ENCODE results near the gene SIGLEC10.
"Not testable (repeated sequence)": the region's sequence is repeated elsewhere in the genome, so short reads cannot be mapped to it uniquely, and the experiment has no call there.

The SIGLEC10 gene

GRCh38 chr19:51417107-51417809 is at the start of gene SIGLEC10:
Gene SIGLEC10, minus strand, starts transcription at chr19:51417642. Its CDS starts 61 bp downstream, at chr19:51417581.
- DNase-seq: no peak

- no peak for DNase-seq
These were observed 49.3 kb upstream of the SIGLEC10 start for GRCh38 chr19:51466723-51467122.

DNA sequence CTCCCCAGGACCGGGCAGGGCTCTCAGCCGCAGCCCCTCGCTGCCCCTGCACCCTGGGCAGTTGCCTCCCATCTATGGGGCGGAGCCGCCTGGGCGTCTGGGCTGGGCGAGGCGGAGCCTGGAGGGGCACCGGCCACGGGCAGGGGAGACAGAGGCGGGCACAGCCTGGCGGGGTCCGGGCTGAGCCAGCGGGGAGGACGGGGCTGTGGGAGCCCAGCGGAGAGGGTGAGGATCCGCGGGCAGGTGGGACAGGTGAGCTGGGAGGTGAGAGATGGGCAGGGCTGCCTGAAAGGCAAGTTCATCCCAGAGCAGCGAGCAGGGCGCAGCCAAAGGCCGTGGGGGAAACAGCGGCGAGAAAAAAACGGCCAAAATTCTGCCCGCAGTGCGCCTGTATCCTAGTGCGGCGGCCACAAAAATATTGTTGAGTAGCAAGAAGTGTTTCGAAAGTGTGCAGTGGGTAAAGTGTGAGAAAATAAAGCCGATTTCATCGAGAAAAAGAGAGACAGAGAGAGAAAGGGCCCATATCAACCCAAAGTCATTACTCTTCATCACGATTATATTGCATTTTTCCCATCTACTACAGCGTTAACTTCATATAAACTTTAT is 46.6 kb upstream of the SIGLEC10 start:
- DNase-seq: not testable (repeated sequence)

DNA sequence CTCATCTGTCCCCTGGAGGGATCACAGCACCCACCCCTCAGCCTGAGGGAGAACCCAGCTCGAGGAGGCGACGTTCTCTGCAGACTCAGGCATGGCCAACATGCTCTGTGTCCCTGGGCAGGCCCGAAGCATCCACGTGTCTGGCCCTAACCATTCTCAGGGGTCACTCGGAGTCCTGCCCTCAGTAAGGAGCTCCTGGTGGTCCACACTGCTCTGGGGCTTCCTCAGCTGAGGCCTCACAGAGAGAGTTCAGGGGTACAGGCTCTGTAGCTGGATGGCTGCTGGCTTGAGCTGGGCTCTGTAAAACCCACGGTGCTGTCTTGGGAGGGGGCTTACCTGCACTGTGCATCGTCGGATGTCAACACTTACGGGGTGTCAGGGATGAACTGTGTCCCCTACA is 45.2 kb upstream of the SIGLEC10 start:
- DNase-seq: no peak

GRCh38 chr19:51462276-51462675 is 44.8 kb upstream of the SIGLEC10 start:
- DNase-seq: no peak

- DNase-seq: no peak
These were observed 44.3 kb upstream of the SIGLEC10 start for GRCh38 chr19:51461723-51462161.

DNA sequence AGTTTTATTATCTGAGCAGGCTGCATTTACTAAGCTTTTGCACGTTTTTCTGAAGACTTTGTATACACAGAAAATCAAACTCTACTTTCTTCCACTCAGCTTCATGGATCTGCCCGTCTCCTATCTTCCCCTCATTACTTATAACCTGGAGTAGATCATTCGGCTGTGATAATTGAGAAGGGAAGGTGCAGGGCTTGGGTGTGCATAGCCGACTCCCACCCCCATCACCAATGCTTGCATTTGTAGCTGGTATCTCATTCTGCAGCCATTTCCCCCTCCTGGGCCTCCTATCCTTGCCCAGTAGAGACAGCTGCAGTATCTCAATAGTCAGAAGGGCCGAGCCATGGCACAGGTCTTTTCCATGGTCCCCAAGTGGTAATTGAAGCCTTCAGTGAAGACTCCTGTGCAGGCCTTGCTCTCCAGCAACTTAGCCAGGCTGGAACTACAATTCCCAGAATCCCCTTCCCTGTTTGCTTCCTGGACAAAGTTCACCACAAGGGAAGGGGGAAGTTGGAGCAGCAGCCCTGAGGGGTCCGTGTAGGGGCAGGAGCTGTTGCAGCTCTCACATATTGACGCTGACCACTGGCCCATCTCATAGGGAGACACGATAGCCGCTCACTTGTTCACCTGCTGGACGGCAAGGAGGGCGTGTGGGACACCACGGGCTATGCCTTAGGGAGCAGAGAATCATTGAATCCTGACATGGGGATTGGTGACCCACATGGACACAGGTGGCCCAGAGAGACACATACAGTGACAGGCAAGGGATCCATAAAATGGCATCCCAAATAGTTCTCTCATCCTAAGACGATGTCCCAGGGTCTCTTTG is 42.9 kb upstream of the SIGLEC10 start:
- no peak for DNase-seq

GRCh38 chr19:51458899-51459505 is 41.6 kb upstream of the SIGLEC10 start:
- no peak for DNase-seq

DNA sequence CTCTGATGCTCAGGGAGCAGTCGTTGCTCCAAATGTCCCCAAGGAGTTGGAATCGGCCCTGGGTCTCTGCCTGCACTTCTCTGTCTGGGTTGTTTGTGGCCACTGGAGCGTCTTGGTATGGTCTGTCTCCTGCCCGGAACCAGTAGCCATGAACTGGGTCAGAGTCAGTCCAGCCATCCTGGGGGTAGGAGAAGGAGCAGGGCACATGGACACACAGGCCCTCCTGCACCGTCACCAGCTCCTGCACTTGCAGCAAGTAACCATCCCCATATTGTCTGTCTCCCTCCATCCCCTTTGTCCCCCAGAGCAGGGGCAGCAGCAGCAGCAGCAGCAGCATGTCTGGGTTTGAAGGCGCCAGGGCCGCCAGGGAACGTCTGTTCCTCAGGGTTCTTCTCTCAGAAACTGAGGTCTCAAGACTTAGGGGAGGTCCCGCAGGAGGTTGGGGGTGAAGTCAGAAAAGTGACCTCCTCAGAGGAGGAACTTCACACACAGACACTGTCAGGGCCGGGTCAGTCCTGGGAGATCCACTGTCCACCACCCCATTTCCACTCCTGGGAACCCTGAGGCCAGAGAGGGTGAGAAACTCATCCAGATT is 40.7 kb upstream of the SIGLEC10 start, which contains the start of gene SIGLEC8:
SIGLEC8 (minus strand) TSS at position 404 of the 595 bp plus-strand sequence; CDS start at position 337, 67 bp downstream.
- no peak for DNase-seq

DNA sequence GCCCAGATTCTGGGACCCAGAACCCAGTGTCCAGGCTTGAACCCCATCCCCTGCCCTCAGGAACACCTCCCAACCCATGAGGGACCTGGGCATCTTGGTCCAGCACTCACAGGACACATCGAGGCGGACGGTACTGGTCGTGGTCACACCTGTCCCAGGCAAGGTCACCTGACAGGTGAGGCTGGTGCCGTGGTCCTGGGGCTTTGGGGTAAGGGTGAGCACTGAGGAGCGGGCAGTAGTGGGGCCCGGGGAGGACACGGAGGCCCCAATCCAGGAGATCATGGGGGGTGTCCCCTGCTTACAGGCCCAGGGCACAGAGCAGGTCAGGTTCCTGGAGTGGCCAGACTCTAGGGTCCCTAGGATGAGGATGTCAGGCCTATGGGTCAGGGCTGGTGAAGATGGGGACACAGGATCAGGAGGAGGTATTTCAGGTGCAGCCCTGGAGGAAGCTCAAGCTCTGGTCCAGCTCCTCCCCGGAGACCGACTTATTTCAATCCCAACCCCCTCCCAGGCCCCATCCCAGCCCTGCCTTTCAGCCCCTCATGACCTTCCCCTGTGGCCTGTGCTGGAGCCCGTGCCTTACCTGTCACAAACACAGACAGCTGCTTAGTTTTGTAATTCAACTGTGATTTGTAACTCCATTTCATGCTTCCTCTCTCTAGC is 40.0 kb upstream of the SIGLEC10 start:
- DNase-seq: no peak

GRCh38 chr19:51456541-51457290 is 39.3 kb upstream of the SIGLEC10 start:
- no peak for DNase-seq

- no peak for DNase-seq
These were observed 33.4 kb upstream of the SIGLEC10 start for GRCh38 chr19:51450730-51451307.

DNA sequence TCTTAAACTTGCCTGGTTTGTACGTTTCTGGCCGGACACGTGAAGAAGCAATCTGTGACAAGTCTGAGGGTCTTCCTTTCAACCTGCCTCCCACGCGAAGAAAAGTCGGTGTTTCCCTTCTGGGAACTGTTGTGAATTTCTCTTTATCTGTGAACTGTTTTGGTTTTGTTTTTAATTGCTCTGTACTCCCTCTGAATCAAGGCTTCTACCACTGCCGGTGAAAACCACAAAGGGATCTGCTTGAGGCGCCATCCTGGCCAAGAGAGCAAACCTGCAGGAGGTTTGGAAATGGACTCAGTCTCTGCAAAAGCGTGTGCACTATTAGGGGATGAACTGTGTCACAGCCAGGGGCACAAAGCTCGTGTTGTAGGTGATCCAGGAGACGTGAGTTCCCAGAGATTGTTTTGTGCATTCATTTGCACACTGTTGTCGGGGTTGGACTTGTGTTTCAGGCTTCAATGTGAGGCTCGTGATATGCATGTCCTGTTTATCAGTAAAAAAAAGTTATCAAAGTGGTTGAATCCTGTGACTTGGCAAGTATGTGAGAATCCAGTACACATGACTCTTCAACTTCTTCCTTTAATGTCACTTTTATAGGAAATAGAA is 31.1 kb upstream of the SIGLEC10 start:
- no peak for DNase-seq

DNA sequence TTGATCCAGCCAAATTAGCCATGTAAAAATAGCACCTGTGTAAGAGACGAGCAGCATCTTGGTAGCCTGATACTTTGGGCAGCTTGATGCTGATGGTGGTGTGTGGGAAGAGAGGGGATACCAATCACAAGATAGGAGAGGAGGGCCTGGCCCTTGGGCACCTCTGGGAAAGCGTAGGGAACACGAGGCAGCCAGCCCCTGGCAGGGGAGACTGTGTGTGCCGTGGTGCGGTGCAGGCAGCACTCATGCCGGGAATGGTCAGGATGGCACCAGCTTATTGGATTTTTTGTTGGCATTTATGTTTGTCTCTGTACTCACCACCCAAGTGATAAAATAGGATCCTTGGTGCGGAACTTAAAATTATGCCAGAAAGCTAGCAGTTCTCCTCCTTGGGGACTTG is 30.6 kb upstream of the SIGLEC10 start:
- no peak for DNase-seq

GRCh38 chr19:51447510-51447909 is 30.1 kb upstream of the SIGLEC10 start:
- not testable (repeated sequence) for DNase-seq

GRCh38 chr19:51441410-51442390 is 24.3 kb upstream of the SIGLEC10 start:
- DNase-seq: no peak

- no peak for DNase-seq
These were observed 23.5 kb upstream of the SIGLEC10 start for GRCh38 chr19:51440846-51441409.

GRCh38 chr19:51440052-51440451 is 22.6 kb upstream of the SIGLEC10 start:
- DNase-seq: no peak

- no peak for DNase-seq
These were observed 21.6 kb upstream of the SIGLEC10 start for GRCh38 chr19:51439021-51439465.
